ENCODE results near the gene P4HTM.

DNA sequence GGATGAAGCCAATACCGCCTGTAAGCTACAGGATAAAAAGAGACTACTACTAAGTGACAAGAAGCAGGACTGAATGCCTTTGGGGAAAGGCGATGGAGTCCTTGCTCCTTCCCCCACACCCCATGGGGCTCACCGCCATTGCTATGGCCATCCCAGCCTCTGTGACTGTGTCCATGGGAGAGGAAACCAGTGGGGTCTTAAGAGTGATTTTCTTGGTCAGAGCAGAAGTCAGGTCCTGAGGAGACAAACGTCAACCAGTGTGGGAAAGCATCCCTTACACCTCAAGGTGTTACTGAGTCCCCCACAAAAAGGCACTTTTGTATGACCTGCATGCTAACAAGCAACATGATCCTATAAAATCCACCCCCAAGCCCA, 38.2 kb downstream of the P4HTM start:
- TF ChIP-seq POLR2A (IDR thresholded peaks at IDR 0.05; ENCODE audit: control extremely low read depth in 1 of 2, low read depth in 2 of 2, low read length in 2 of 2) (no peak; a peak in 1 of 3 replicates), SP1 (IDR thresholded peaks at IDR 0.05; ENCODE audit: low read depth, low read length) (no peak), POLR2AphosphoS5 (IDR thresholded peaks at IDR 0.05; ENCODE audit: low read depth, low read length) (no peak), ASH2L (IDR thresholded peaks at IDR 0.05; ENCODE audit: low read length) (no peak), EP300 (IDR thresholded peaks at IDR 0.05; ENCODE audit: borderline replicate concordance in 1 of 2, low read depth in 2 of 2, low read length in 2 of 2) (no peak)
- TF ChIP-seq, protein P1, sequence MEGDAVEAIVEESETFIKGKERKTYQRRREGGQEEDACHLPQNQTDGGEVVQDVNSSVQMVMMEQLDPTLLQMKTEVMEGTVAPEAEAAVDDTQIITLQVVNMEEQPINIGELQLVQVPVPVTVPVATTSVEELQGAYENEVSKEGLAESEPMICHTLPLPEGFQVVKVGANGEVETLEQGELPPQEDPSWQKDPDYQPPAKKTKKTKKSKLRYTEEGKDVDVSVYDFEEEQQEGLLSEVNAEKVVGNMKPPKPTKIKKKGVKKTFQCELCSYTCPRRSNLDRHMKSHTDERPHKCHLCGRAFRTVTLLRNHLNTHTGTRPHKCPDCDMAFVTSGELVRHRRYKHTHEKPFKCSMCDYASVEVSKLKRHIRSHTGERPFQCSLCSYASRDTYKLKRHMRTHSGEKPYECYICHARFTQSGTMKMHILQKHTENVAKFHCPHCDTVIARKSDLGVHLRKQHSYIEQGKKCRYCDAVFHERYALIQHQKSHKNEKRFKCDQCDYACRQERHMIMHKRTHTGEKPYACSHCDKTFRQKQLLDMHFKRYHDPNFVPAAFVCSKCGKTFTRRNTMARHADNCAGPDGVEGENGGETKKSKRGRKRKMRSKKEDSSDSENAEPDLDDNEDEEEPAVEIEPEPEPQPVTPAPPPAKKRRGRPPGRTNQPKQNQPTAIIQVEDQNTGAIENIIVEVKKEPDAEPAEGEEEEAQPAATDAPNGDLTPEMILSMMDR (IDR thresholded peaks at IDR 0.05; ENCODE audit: control extremely low read depth in 1 of 3, insufficient read depth in 1 of 3, low read depth in 1 of 3, low read length in 3 of 3), result no peak

Data from H1 (cell line).